ENCODE results near the gene PTPN18.

PTPN18 gene

GRCh38 chr2:130365963-130366362 is 10.1 kb downstream of the PTPN18 start:
- FAIRE-seq, result no peak

- FAIRE-seq, result no peak
These were observed 10.9 kb downstream of the PTPN18 start for GRCh38 chr2:130366720-130367119.

GRCh38 chr2:130368786-130369185 is 12.9 kb downstream of the PTPN18 start:
- no peak for FAIRE-seq

GRCh38 chr2:130369311-130369964 is 13.6 kb downstream of the PTPN18 start:
- no peak for FAIRE-seq

- no peak for FAIRE-seq
These were observed 14.1 kb downstream of the PTPN18 start for GRCh38 chr2:130369965-130370341.

GRCh38 chr2:130370490-130370889 is 14.6 kb downstream of the PTPN18 start:
- no peak for FAIRE-seq

GRCh38 chr2:130371723-130372054 is 15.8 kb downstream of the PTPN18 start:
- FAIRE-seq, result no peak

- FAIRE-seq, result no peak
These were observed 16.4 kb downstream of the PTPN18 start for GRCh38 chr2:130372055-130372832.

- FAIRE-seq, result no peak
These were observed 17.3 kb downstream of the PTPN18 start for GRCh38 chr2:130372833-130373807.

- no peak for FAIRE-seq
These were observed 18.0 kb downstream of the PTPN18 start for GRCh38 chr2:130373808-130374365.

GRCh38 chr2:130374587-130375290 is 18.9 kb downstream of the PTPN18 start:
- no peak for FAIRE-seq

- no peak for FAIRE-seq
These were observed 19.7 kb downstream of the PTPN18 start for GRCh38 chr2:130375291-130376266.

- FAIRE-seq, result no peak
These were observed 20.8 kb downstream of the PTPN18 start for GRCh38 chr2:130376433-130377293.

- no peak for FAIRE-seq
These were observed 21.6 kb downstream of the PTPN18 start for GRCh38 chr2:130377491-130377890.

- no peak for FAIRE-seq
These were observed 22.5 kb downstream of the PTPN18 start for GRCh38 chr2:130378206-130378897.

- FAIRE-seq, result no peak
These were observed 23.0 kb downstream of the PTPN18 start for GRCh38 chr2:130378898-130379214.

GRCh38 chr2:130380096-130380934 is 24.5 kb downstream of the PTPN18 start:
- FAIRE-seq, result no peak

- no peak for FAIRE-seq
These were observed 25.3 kb downstream of the PTPN18 start for GRCh38 chr2:130381145-130381544.

GRCh38 chr2:130381619-130382018 is 25.8 kb downstream of the PTPN18 start:
- no peak for FAIRE-seq
